ENCODE results near the gene SLC25A19.
A peak's percentile ranks its signal among the peaks of the same experiment; 100 is the strongest.

Gene SLC25A19

DNA sequence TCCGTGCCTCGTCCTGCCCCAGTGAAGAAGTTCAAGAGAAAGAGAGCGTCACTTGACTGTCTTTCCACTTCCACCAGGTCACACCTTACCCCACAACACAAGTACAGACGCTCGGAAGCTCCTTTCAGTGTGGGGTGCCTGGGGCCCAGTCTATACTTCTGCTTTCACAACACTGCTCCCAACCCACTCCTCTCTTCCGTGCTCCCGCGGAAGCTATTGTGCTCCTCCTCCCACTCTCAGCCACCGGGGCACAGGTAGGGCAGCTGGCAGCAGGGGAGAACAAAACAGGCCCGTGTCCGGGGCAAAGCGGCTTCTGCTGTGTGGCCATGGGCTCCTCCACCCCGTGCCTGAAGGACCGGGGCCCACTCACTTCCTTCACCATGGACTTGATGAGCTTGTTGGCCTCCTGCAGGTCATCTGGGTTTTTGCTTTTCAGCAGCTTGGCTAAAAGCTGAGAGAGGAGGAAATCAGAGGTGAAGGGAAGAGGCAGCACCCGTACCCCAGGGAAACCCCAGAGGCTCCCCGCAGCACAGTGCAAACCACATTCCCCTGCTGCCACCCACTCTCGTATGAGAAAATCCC is 46.7 kb downstream of the SLC25A19 start:
- TF ChIP-seq, protein P1, sequence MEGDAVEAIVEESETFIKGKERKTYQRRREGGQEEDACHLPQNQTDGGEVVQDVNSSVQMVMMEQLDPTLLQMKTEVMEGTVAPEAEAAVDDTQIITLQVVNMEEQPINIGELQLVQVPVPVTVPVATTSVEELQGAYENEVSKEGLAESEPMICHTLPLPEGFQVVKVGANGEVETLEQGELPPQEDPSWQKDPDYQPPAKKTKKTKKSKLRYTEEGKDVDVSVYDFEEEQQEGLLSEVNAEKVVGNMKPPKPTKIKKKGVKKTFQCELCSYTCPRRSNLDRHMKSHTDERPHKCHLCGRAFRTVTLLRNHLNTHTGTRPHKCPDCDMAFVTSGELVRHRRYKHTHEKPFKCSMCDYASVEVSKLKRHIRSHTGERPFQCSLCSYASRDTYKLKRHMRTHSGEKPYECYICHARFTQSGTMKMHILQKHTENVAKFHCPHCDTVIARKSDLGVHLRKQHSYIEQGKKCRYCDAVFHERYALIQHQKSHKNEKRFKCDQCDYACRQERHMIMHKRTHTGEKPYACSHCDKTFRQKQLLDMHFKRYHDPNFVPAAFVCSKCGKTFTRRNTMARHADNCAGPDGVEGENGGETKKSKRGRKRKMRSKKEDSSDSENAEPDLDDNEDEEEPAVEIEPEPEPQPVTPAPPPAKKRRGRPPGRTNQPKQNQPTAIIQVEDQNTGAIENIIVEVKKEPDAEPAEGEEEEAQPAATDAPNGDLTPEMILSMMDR (conservative IDR thresholded peaks at IDR 0.05; ENCODE audit: low read length) = no peak
- no peak overlapping the region for H3K4me3 ChIP-seq (ENCODE audit: low read length)
- DNase-seq (ENCODE audit: low read depth) = no peak

DNA sequence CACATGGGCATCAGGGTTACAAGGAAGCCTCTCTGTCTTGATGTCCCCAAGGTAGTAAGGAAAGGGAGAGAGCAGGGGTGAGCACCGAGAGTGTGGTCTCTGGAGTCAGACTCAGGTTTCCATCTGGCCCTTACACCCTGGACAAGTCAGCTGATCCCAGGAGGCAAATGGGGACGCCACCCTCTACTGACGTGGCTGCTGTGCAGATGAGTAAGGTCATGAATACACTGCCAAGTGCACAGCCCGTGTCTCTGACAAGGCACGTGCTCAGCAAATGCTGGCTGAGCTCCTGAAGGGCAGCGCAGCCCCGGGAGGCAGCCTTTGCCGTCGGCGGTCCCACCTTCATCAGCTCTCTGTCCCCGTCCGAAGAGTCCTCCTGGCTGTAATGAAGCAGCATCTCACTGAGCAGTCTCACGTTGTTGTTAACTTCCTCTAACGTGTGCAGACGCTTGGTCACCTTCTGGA is 47.2 kb downstream of the SLC25A19 start:
- no peak overlapping the region for H3K4me3 ChIP-seq (ENCODE audit: low read length)
- TF ChIP-seq, protein P1 (conservative IDR thresholded peaks at IDR 0.05; ENCODE audit: low read length) = no peak
- DNase-seq (ENCODE audit: low read depth) = peak; percentile 62

DNA sequence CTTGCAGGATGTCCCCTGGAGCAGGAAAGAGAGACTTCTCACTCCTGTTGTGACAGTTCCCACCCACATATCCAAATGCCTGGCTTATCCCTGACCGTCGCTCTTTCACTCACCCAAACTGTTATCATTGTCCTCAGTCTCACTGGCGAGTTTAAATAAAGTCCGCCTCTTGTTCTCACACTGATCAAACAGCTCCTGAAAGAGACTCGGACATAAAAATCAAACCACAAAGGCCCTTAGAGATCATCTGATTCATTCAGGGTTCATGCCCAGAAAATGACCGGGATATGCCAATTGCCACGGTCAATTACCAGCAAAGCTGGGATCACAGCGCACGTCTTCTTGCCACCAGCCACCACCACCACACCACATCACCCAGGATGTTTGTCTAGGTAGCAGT is 47.7 kb downstream of the SLC25A19 start:
- no peak overlapping the region for H3K4me3 ChIP-seq (ENCODE audit: low read length)
- DNase-seq (ENCODE audit: low read depth) = no peak
- TF ChIP-seq, protein P1 (conservative IDR thresholded peaks at IDR 0.05; ENCODE audit: low read length) = no peak

DNA sequence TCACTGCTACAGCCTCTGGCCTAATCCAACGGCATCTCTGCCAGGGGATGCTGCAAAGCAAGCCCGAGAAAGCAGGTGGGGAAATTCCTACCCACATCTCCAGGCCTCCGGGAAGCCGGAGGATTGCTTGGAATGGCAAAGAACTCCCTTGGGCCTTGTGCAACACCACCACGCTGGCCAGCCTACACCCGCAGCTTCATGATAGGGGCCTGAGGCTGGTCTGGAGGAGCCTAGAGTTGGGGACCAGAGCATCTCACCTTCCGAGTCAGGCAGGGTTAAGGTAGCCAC is 48.1 kb downstream of the SLC25A19 start:
- H3K4me3 ChIP-seq (ENCODE audit: low read length) = no peak overlapping the region
- TF ChIP-seq, protein P1 (conservative IDR thresholded peaks at IDR 0.05; ENCODE audit: low read length) = no peak
- peak; percentile 66 for DNase-seq (ENCODE audit: low read depth)

DNA sequence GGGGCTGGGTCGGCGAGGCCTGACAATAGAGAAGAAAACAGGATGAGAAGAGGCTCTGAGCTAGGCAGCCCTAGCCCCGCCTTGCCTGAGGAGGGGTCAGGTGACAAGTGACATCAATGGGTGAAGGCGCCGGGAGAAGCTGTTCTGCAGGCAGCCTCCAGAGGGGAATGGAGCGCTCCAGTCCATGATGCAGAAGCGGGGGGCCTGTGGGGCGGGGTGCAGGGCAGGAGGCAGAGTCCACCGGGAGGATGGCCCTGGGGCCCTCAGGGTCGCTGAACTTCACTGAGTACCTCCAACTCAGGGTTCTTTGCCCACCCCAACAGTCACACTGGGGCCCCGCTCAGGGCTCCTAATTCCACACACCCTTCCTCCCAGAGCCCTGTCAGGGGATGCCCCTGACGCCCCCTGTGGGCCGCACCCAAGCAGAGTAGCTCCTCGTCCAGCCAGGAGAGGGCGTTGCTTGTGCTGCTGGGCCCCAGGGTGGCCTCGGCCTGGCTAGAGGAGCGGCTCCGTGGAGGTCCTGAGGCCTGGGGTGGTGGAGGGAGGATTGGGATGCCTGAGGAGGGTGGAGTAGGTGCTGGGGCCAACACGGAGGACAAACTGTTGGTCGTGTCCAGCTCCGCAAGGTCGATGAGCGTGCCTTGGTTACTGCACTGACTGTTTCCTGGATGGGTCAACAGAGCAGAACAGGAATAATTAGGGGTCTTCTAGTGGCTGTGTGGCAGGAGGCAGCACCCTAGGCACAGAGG is 48.7 kb downstream of the SLC25A19 start:
- H3K4me3 ChIP-seq (ENCODE audit: low read length) = no peak overlapping the region
- TF ChIP-seq, protein P1 (conservative IDR thresholded peaks at IDR 0.05; ENCODE audit: low read length) = peak; percentile 58
- peak; percentile 24 for DNase-seq (ENCODE audit: low read depth)

DNA sequence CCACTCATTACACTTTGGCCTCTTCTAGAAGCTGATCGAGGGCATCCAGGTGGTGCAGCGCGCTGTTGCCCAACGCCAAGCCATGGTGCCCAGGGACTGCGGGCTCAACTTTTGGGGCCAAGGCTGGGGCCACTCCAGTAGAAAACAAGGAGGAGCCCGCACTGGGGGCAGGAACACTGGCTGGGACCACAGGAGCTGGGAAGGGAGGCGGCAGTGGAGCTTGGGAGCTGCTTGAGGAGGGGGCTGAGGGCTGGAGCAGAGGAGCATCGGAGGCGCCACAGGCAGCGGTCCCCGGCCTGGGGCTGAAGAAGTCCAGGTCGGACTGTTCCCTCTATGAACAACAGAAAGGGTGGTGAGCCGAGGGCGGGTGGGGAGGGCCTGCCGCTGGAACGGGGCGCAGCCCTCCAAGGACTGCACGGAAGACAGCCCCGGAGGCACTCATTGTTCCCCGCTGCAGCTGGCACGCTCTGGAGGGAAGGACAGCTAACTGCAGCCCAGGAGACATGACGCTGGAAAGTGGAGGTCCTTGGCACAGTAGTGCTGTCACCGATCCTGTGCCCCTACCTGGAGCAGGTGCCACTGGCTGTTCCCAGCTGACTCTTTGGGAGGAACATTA is 49.3 kb downstream of the SLC25A19 start:
- no peak for DNase-seq (ENCODE audit: low read depth)
- H3K4me3 ChIP-seq (ENCODE audit: low read length) = no peak overlapping the region
- TF ChIP-seq, protein P1 (conservative IDR thresholded peaks at IDR 0.05; ENCODE audit: low read length) = no peak

DNA sequence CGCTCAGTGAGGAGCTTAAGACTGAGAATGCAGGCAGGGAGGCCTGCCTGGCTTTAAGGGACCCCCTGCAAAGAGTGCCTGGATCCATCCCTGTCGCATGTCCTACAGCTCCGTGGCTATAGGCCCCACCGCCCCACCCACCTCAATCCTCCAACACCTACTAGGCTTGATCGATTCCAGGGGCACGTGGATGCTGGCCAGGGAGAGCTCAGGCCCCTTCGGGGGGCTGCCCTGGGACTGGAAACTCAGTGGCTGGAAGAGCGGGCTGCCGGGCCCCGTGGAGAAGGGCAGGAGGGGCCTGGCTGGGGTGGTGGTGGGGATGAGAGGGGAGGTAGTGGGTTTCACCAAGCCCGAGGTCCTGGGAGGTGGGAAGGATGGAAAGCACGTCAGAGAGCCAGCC is 50.0 kb downstream of the SLC25A19 start:
- no peak for DNase-seq (ENCODE audit: low read depth)
- TF ChIP-seq, protein P1 (conservative IDR thresholded peaks at IDR 0.05; ENCODE audit: low read length) = no peak
- H3K4me3 ChIP-seq (ENCODE audit: low read length) = no peak overlapping the region
